ENCODE data around the gene HIVEP1. TPM values are rescaled to one million over a fixed set of nuclear protein-coding genes. Genes with fewer than 3 reads are reported as not detected.

HIVEP1 gene
- total and polyA plus RNA-seq, 12 donors: 3.4 to 20.9 (median 13.3) TPM

DNA sequence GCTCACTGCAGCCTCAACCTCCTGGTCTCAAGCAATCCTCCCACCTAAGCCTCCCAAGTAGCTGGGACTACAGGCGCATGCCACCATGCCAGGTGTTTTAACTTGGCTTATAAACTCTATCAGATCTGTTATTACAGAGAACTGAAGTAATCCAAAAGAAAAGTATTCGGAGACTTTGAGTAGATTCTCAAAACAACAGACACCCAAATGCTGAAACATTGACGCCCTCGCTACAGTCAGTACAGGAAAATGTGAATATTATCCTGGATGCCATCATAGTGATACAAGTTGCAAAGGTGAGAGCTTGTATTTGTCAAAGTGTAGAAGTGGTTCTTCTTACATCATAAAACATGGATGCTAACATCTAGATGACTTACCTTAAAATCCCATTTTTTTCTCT lies 169.4 kb downstream of the HIVEP1 start:
- H3K27me3 ChIP-seq: no peaks in the 10 kb centered on the region
- intact Hi-C loops (cut with DNase I): no loop called here
- H3K4me3 ChIP-seq: no peak overlapping the region
- WGBS, 2 donors: 97 to 99% methylated on average over 4 of the region's 4 CpGs
- TF ChIP-seq, protein P1, sequence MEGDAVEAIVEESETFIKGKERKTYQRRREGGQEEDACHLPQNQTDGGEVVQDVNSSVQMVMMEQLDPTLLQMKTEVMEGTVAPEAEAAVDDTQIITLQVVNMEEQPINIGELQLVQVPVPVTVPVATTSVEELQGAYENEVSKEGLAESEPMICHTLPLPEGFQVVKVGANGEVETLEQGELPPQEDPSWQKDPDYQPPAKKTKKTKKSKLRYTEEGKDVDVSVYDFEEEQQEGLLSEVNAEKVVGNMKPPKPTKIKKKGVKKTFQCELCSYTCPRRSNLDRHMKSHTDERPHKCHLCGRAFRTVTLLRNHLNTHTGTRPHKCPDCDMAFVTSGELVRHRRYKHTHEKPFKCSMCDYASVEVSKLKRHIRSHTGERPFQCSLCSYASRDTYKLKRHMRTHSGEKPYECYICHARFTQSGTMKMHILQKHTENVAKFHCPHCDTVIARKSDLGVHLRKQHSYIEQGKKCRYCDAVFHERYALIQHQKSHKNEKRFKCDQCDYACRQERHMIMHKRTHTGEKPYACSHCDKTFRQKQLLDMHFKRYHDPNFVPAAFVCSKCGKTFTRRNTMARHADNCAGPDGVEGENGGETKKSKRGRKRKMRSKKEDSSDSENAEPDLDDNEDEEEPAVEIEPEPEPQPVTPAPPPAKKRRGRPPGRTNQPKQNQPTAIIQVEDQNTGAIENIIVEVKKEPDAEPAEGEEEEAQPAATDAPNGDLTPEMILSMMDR (IDR thresholded peaks at IDR 0.05): no peak
- no peaks in the 10 kb centered on the region for H3K4me1 ChIP-seq
- DNase-seq (no peak), ATAC-seq (no peak)
- H3K36me3 ChIP-seq: no peaks in the 10 kb centered on the region
- peaks cover 0 to 5% (median 0%) of the 10 kb centered on the region in 11 donors for H3K9me3 ChIP-seq
- H3K27ac ChIP-seq: no peak overlapping the region

DNA sequence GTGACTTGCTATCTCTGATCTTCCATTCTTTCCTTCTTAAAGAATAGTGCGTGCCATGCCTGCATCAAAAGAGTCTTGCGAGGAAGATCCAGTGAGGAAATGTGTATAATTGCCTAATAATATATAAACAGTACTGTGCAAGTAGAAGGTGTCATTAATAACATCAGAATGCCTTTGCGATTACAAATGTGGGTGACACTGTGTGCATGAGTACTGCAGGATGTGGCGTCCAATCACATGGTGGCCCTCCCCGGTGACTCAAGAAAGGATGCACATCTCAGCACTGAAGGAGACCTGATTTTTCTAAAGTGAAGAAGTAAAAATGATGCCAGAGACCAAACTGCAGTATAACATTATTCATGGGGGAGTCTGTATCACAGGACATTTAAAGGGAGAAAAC lies 170.6 kb downstream of the HIVEP1 start:
- Histone ChIP-seq H3K9me3 (no peaks in the 10 kb centered on the region), H3K27me3 (no peaks in the 10 kb centered on the region), H3K36me3 (no peaks in the 10 kb centered on the region), H3K27ac (no peak overlapping the region), H3K4me3 (no peak overlapping the region), H3K4me1 (no peaks in the 10 kb centered on the region)
- DNase-seq (no peak), ATAC-seq (no peak)
- TF ChIP-seq, protein P1 (IDR thresholded peaks at IDR 0.05): no peak
- WGBS, 2 donors: 93 to 94% methylated on average over 5 of the region's 5 CpGs
- intact Hi-C loops (cut with DNase I): no loop called here

DNA sequence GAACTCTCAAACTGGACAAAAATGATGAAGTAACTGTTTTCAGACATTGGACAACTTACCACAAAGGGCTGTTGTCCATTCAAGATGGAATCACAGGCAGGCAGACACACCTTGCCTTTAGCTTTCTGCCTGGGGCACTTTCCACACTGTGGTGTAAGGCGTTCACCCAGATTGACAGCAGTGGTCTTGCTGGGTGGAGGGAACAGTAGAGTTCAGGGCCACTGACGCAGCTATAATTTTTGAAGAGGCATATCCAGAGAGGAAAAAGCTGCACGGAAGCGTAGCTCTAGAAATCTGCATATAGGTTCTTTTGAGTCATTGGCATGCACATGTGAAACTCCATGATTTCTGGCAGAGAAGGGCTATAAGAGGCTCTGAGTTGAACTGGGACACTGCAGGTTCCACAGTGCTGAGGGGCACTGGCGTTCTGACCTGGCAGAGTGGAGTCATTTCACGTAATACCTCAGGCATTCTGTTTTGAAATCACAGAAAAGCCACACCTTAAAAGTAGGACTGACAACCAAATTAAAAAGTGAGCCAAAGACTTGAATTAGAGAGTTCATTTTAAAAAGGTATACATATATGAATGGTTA lies 173.1 kb downstream of the HIVEP1 start:
- WGBS, 2 donors: 93 to 94% methylated on average over 6 of the region's 6 CpGs
- intact Hi-C loops (cut with DNase I): no loop called here
- no peak for DNase-seq
- Histone ChIP-seq H3K4me3 (no peak overlapping the region), H3K27ac (no peak overlapping the region), H3K27me3 (no peaks in the 10 kb centered on the region), H3K9me3 (no peaks in the 10 kb centered on the region), H3K4me1 (no peaks in the 10 kb centered on the region), H3K36me3 (no peaks in the 10 kb centered on the region)
- ATAC-seq: no peak
- TF ChIP-seq, protein P1 (IDR thresholded peaks at IDR 0.05): no peak

DNA sequence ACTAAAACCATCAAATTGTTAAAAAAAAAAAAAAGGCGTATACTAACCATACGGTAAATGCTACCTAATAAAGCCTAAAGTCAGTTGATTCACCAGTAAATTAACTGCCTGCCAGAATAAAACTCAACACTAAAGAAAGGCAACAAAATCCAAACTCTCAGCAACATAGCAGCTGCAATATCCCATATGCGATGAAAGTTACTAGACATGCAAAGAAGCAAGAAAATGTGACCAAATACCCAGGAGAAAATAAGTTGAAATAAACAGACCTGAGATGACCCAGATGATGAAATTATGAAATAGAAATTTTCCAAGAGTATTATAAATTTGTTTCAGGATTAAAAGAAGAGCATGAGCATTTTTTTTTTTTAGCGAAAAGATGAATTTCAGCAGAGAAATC lies 174.4 kb downstream of the HIVEP1 start:
- no peaks in the 10 kb centered on the region for H3K4me1 ChIP-seq
- H3K27me3 ChIP-seq: no peaks in the 10 kb centered on the region
- no peak overlapping the region for H3K4me3 ChIP-seq
- no peak for DNase-seq
- TF ChIP-seq, protein P1 (IDR thresholded peaks at IDR 0.05): no peak
- H3K27ac ChIP-seq: no peak overlapping the region
- intact Hi-C loops (cut with DNase I): no loop called here
- WGBS, 2 donors: 61 to 65% methylated on average over 4 of the region's 4 CpGs
- no peaks in the 10 kb centered on the region for H3K9me3 ChIP-seq
- ATAC-seq: no peak
- no peaks in the 10 kb centered on the region for H3K36me3 ChIP-seq

Data from heart right ventricle (tissue), 16 donors.